ENCODE measurements around the gene CIAO2A.
"Not testable (repeated sequence)": the region's sequence is repeated elsewhere in the genome, so short reads cannot be mapped to it uniquely, and the experiment has no call there.

The CIAO2A gene

GRCh38 chr15:64110950-64111678 is 17.5 kb upstream of the CIAO2A start:
- DNase-seq = no peak

- not testable (repeated sequence) for DNase-seq
Observed at GRCh38 chr15:64110108-64110701, 16.6 kb upstream of the CIAO2A start.

GRCh38 chr15:64107337-64107736 is 13.7 kb upstream of the CIAO2A start:
- DNase-seq = no peak

- DNase-seq = no peak
Observed at GRCh38 chr15:64105113-64105704, 11.6 kb upstream of the CIAO2A start.

GRCh38 chr15:64102497-64102896 is 8.9 kb upstream of the CIAO2A start:
- DNase-seq = no peak

- no peak for DNase-seq
Observed at GRCh38 chr15:64100958-64101357, 7.3 kb upstream of the CIAO2A start.

GRCh38 chr15:64099379-64099778 is 5.7 kb upstream of the CIAO2A start:
- DNase-seq = no peak

GRCh38 chr15:64096668-64097384 is 3.2 kb upstream of the CIAO2A start:
- DNase-seq = no peak

GRCh38 chr15:64095795-64096667 is 2.4 kb upstream of the CIAO2A start, which contains the start of gene SNX1:
Gene SNX1 (plus strand): TSS chr15:64095982. CDS start chr15:64096014, 32 bp downstream.
- peak; percentile 95 for DNase-seq

- DNase-seq = no peak
Observed at GRCh38 chr15:64095431-64095794, 1.8 kb upstream of the CIAO2A start.

- DNase-seq = peak; percentile 34
Observed at GRCh38 chr15:64092864-64093626, 593 bp downstream of the CIAO2A start.

GRCh38 chr15:64092075-64092820 is 1.4 kb downstream of the CIAO2A start:
- DNase-seq = peak; percentile 33

- DNase-seq = no peak
Observed at GRCh38 chr15:64090527-64090926, 3.1 kb downstream of the CIAO2A start.

- DNase-seq = peak; percentile 16
Observed at GRCh38 chr15:64089543-64090280, 3.9 kb downstream of the CIAO2A start.

GRCh38 chr15:64082757-64083156 is 10.9 kb downstream of the CIAO2A start:
- DNase-seq = no peak

GRCh38 chr15:64073496-64073895 is 20.1 kb downstream of the CIAO2A start:
- not testable (repeated sequence) for DNase-seq

GRCh38 chr15:64072812-64073211 is 20.8 kb downstream of the CIAO2A start:
- no peak for DNase-seq

- DNase-seq = no peak
Observed at GRCh38 chr15:64071931-64072765, 21.5 kb downstream of the CIAO2A start.

Data from CD4-positive, alpha-beta T cell treated with Interleukin-4 for 4 hours (primary cell).